GM19238 (cell line): ENCODE results near the gene YIPF1.
A peak's percentile ranks its signal among the peaks of the same experiment; 100 is the strongest.

Experiments
- DNase-seq: peaks from one replicate; pipeline ENCODE4 v3.0.0; 2011; ENCODE audit warnings: low spot score; ENCODE audit not compliant: insufficient read length

Gene YIPF1

DNA sequence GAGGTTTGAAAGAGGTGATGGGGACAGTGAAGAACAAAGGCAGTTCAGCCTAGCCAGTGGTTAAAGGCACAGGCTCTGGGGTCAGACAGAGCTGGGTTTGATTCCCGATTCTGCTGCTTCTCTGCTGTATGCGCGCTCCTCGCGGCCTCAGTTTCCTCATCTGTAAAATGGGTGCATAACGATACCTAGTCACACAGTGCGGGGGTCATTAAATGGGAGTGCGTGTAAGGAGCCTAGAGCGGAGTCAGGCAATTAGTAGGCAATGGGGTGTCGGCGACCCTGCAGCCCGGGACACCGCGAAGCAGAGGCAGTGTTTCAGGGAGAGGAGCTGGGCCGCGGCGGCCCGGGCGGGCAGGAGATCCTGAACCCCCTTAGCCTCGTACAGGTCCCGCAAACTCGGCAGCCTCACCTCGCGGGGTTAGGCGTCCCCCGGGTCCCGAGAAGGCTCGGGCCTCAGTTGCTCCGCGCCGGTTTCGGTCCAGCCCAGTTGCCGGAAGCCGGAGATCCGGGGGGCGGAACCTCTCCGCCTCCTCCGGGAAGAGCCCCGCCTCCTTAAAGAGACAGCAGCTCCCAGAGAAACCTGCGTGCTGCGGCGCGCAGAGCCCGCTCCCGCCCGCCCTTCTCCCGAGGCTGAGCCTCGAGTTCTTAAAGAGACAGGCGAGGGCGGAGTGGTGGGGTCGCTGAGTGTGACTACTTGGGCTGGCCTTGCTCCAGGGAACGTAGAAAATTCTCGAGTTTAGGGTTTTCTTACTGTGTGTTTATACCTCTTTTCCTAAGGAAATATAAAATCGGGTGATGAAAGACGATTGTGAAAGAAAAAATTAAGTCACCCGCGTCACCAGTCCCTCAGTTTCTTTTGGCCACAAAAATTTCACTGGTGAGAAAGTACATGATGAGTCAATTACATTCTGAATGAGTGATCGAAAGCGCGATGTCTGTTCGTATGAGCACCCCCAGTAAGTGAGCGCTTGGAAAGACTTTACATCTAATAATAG is at the start of gene YIPF1:
Gene YIPF1 (minus strand): TSS at position 494 of the 995 bp plus-strand sequence. CDS start 860 bp downstream, outside the sequence.
- peak; percentile 80 for DNase-seq

- no peak for DNase-seq
Observed at GRCh38 chr1:53938136-53938830, 48.7 kb upstream of the YIPF1 start.

- DNase-seq, result no peak
Observed at GRCh38 chr1:53936430-53936829, 46.8 kb upstream of the YIPF1 start.

- DNase-seq, result no peak
Observed at GRCh38 chr1:53934170-53934765, 44.7 kb upstream of the YIPF1 start.

DNA sequence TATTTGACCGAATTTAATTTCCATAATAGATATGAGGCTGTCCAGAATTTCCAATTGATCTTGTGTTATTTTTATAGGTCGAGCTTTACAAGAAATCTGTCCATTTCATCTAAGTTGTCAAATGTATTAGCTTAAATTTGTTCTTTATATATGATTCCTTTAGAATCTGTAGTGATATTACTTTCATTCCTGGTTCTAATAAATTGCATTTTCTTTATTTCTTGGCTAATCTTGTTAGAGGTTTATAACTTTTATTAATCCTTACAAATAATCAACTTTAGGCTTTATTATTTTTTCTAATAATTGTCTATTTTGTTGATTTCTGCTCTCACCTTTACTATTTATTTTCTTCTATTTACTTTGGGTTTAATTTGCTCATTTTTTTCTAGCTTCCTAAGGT is 41.9 kb upstream of the YIPF1 start:
- no peak for DNase-seq

DNA sequence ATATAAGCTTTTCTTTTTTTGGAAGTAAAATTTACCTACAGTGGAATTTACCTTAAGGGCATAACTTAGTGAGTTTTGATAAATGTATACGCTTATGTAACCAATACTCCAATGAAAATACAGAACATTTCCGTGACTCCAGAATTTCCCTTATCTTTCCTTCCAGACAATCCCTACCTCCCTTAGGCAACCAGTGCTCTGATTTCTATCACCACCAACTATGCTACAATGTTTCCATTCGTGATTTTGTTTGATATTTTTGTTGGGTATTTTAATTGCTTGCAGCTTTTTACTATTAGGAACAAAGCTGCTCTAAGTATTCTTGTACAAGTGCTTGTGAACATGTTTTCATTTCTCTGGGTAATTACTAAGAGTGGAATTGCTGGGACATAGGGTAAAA is 41.3 kb upstream of the YIPF1 start:
- no peak for DNase-seq

DNA sequence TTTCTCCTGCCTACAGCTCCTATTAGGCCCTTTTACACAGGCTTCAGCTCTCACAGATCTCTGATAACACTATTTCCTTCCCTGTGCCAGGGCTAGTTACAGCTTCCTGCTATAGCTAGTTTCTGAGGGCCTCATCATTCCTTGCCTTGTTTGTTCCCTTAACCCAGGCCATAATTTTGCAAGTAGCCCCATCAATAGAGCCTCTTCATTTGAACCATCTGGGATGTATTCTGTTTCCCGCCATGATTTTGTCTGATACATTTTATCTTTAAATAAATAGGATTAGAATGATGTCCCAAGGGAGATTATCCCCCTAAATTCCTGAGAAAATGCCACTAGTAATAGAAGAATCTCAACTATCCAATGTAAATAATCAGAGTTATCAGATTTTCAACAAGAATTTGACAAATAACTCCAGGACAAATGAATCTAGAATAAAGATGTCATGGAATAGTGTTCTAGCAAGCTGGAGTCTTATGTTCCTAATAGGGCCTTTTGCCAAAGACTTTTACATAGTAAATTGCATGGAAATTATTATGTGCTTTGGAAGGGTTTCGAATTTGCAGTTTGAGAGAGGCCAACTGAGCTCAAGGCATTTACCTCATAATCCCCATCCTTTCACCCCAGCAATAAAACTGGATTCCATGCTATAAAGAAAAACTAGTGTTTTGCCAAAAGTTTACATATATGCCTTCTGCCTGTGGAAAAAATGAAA is 39.8 kb upstream of the YIPF1 start:
- no peak for DNase-seq

- DNase-seq, result no peak
Observed at GRCh38 chr1:53927376-53927881, 37.8 kb upstream of the YIPF1 start.

DNA sequence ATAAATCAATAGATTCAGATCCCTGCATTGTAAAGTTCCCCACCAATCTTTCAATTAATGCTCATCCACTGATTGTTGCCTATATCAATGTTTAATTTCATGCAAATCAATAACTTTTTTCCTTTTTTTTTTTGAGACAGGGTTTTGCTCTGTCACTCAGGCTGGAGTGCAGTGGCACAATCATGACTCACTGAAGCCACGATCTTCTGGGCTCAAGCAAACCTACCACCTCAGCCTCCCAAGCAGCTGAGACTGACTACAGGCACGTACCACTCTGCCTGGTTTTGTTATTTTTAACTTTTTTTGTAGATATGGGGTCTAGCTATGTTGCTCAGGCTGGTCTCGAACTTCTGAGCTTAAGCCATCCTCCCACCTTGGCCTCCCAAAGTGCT is 30.1 kb upstream of the YIPF1 start:
- DNase-seq, result no peak

- no peak for DNase-seq
Observed at GRCh38 chr1:53918343-53918742, 28.7 kb upstream of the YIPF1 start.

GRCh38 chr1:53913352-53914033 is 23.9 kb upstream of the YIPF1 start:
- DNase-seq, result no peak

- no peak for DNase-seq
Observed at GRCh38 chr1:53911442-53911841, 21.8 kb upstream of the YIPF1 start.

DNA sequence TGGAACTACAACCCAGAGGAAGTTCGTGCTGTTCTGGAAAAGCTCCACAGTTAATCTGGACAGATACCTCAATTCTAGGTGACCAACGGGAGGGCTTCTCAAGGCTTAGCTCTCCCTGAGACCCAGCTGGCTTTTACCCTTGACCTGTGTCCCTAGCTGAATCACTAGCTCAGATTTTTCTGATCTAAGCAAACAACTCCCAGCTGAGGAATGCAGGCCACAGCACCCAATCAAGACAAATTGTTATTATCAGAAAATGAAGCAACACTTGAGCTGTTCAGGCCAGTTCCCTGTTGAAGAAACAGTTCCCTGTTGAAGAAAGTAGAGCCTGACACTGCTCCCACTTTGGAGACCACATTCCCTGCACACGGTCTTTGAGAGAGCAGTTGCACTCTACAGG is 20.3 kb upstream of the YIPF1 start:
- no peak for DNase-seq

DNA sequence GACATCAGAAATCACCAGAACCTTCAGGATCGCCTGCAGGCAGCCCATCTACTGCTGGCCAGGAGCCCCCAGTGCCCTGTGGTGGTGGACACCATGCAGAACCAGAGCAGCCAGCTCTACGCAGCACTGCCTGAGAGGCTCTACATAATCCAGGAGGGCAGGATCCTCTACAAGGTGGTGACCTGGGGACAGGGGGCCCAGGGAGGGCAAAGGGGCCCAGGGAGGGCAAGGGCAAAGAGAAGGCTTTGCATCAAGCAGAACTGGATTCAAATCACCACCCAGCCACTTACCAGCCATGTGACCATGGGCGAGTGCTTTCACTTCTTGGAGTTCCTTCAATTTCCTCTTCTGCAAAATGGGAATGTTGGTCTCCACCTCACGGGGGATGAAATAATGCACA is 16.5 kb upstream of the YIPF1 start:
- DNase-seq, result no peak

GRCh38 chr1:53905509-53905908 is 15.9 kb upstream of the YIPF1 start:
- no peak for DNase-seq

- no peak for DNase-seq
Observed at GRCh38 chr1:53902235-53903138, 12.9 kb upstream of the YIPF1 start.

DNA sequence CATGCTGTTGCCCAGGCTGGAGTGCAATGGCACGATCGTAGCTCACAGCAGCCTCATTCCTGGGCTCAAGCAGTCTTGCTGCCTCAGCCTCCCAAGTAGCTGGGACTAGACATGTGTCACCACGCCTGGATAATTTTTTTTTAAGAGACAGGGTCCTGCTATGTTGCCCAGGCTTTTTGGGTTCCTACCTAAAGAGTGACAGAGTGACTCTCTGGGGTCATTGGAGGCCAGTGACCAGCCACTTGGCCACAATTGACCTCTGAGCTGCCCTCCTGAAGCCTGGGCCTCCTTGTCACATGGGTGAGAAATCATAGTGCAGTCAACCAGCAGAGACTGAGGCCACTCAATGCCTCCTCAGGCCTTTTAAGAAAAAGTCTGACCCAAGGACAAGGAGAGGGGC is 10.1 kb upstream of the YIPF1 start:
- DNase-seq, result no peak

DNA sequence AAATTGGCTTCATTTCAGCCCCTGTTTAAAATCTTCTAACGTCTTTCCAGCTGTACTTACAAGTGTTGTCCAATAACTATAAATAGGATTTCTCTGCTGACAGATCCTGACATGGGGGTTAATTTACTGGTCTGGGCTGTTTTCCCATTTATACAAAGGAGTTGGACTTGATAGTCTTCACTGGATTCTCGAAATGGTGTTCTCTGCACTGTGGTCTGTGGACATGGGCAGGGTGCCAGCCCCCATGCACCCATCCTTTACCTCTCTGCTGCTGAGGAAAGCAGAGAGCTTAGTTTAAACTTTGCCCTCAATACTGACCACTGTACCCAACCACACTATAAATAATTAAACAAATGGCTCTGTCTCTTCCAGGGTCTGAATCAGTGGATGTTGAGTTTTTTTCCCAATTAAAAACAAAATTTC is 9.6 kb upstream of the YIPF1 start:
- DNase-seq, result no peak

- DNase-seq, result no peak
Observed at GRCh38 chr1:53896635-53897229, 7.1 kb upstream of the YIPF1 start.
